HG03439 (cell line): ENCODE measurements around the gene PUS3.

Experiments used
- ATAC-seq: cut with Tn5 transposase; IDR thresholded peaks from one replicate; pipeline ENCODE4 v1.9.1; 2021; ENCODE audit warnings: mild to moderate bottlenecking, moderate library complexity; ENCODE audit not compliant: unreplicated experiment

Gene PUS3

GRCh38 chr11:125902927-125903710 is at the start of gene PUS3:
Gene PUS3 (minus strand): TSS chr11:125903206. CDS start chr11:125896284, 6,922 bp downstream.
- peak; percentile 94 for ATAC-seq

GRCh38 chr11:125952559-125952958 is 49.6 kb upstream of the PUS3 start:
- ATAC-seq = no peak

GRCh38 chr11:125951731-125952130 is 48.7 kb upstream of the PUS3 start:
- no peak for ATAC-seq

- ATAC-seq = no peak
Observed at GRCh38 chr11:125950696-125951651, 48.0 kb upstream of the PUS3 start.

- no peak for ATAC-seq
Observed at GRCh38 chr11:125950178-125950490, 47.1 kb upstream of the PUS3 start.

- ATAC-seq = no peak
Observed at GRCh38 chr11:125949271-125950177, 46.5 kb upstream of the PUS3 start.

- ATAC-seq = no peak
Observed at GRCh38 chr11:125948278-125949051, 45.5 kb upstream of the PUS3 start.

GRCh38 chr11:125947419-125948277 is 44.6 kb upstream of the PUS3 start:
- ATAC-seq = no peak

GRCh38 chr11:125946712-125947418 is 43.9 kb upstream of the PUS3 start:
- ATAC-seq = no peak

- ATAC-seq = no peak
Observed at GRCh38 chr11:125945797-125946520, 43.0 kb upstream of the PUS3 start, which contains the start of gene VSIG10L2. Gene VSIG10L2 (plus strand): TSS chr11:125946044. CDS start chr11:125946056, 12 bp downstream.

GRCh38 chr11:125945011-125945796 is 42.2 kb upstream of the PUS3 start:
- ATAC-seq = no peak

- no peak for ATAC-seq
Observed at GRCh38 chr11:125944350-125945010, 41.5 kb upstream of the PUS3 start.

GRCh38 chr11:125943661-125944349 is 40.8 kb upstream of the PUS3 start:
- ATAC-seq = no peak

GRCh38 chr11:125942771-125943428 is 39.9 kb upstream of the PUS3 start:
- no peak for ATAC-seq
